CD14-positive monocyte (primary cell): ENCODE measurements around the gene PGLYRP2. TPM values are rescaled to one million over a fixed set of nuclear protein-coding genes. Genes with fewer than 3 reads are reported as not detected.
"Not testable (repeated sequence)": the region's sequence is repeated elsewhere in the genome, so short reads cannot be mapped to it uniquely, and the experiment has no call there.

ENCODE experiments used
- DNase-seq, 3 donors: peaks; one replicate each; pipeline ENCODE4 v3.0.0-alpha.2; 2011 to 2022
- H2AFZ ChIP-seq: 2 replicates; pipeline ENCODE4 v1.6.0; 2012; ENCODE audit warnings: mild to moderate bottlenecking, low read depth, low read length, inconsistent platforms; ENCODE audit not compliant: insufficient read depth, poor library complexity, severe bottlenecking
- H3K27ac ChIP-seq, 2 donors: 1 replicate in 1 of 2; 2 replicates in 1 of 2; pipeline ENCODE4 v1.5.1; 2012 to 2013; ENCODE audit warnings: low read length in 2 of 2, control low read depth in 1 of 2, inconsistent platforms in 1 of 2, low read depth in 1 of 2, mild to moderate bottlenecking in 1 of 2
- H3K27me3 ChIP-seq, 2 donors: one replicate each; pipeline versions ENCODE4 v1.6.0 to v1.6.1; 2011 to 2013; ENCODE audit warnings: low read length in 2 of 2; ENCODE audit not compliant: control insufficient read depth in 2 of 2, insufficient read depth in 2 of 2
- H3K36me3 ChIP-seq, 2 donors: replicated peaks in 1 of 2; 1 replicate in 1 of 2; 2 replicates in 1 of 2; pipeline versions ENCODE4 v1.5.1 to v1.6.1; 2012 to 2013; ENCODE audit warnings: low read length in 2 of 2, control low read depth in 1 of 2, inconsistent platforms in 1 of 2, mild to moderate bottlenecking in 1 of 2; ENCODE audit not compliant: insufficient read depth in 2 of 2, control insufficient read depth in 1 of 2
- H3K4me1 ChIP-seq, 2 donors: 1 replicate in 1 of 2; 2 replicates in 1 of 2; pipeline versions ENCODE4 v1.5.1 to v1.6.1; 2012 to 2013; ENCODE audit warnings: low read length in 2 of 2, control low read depth in 1 of 2, inconsistent platforms in 1 of 2, mild to moderate bottlenecking in 1 of 2, moderate library complexity in 1 of 2; ENCODE audit not compliant: insufficient read depth in 2 of 2, control insufficient read depth in 1 of 2
- H3K4me2 ChIP-seq: replicated peaks from 2 replicates; pipeline ENCODE3; 2012; ENCODE audit warnings: low read length, moderate library complexity, mild to moderate bottlenecking; ENCODE audit not compliant: poor library complexity, severe bottlenecking; ENCODE audit errors: extremely low read depth
- H3K4me3 ChIP-seq, 3 experiments: fragments of 200-600 bp in 1 of 3; sonication (generic) in 1 of 3; replicated peaks in 1 of 3; 1 replicate in 2 of 3; 2 replicates in 1 of 3; pipeline ENCODE4 v1.5.1; 2011 to 2013; ENCODE audit warnings: low read length in 3 of 3, mild to moderate bottlenecking in 3 of 3, control low read depth in 2 of 3, low read depth in 2 of 3, inconsistent platforms in 1 of 3, moderate library complexity in 1 of 3
- H3K79me2 ChIP-seq: 2 replicates; pipeline ENCODE4 v1.6.0; 2012; ENCODE audit warnings: mild to moderate bottlenecking, control low read depth, inconsistent platforms, low read length, moderate library complexity; ENCODE audit not compliant: insufficient read depth
- H3K9ac ChIP-seq: 2 replicates; pipeline ENCODE4 v1.6.0; 2017; ENCODE audit warnings: low read length, mild to moderate bottlenecking; ENCODE audit not compliant: insufficient read depth, poor library complexity, severe bottlenecking
- H3K9me3 ChIP-seq, 2 donors: replicated peaks in 1 of 2; 1 replicate in 1 of 2; 2 replicates in 1 of 2; pipeline versions ENCODE4 v1.5.1 to v1.6.1; 2012 to 2013; ENCODE audit warnings: low read length in 2 of 2, control low read depth in 1 of 2; ENCODE audit not compliant: control insufficient read depth in 1 of 2, insufficient read depth in 1 of 2
- H4K20me1 ChIP-seq: 2 replicates; pipeline ENCODE4 v1.6.0; 2012; ENCODE audit warnings: mild to moderate bottlenecking, low read length, control low read depth, moderate library complexity; ENCODE audit not compliant: insufficient read depth
- H3K27ac Mint-ChIP-seq, 7 donors: one replicate each; pipeline ENCODE4 v1.8.0; 2020; ENCODE audit warnings: mild to moderate bottlenecking in 7 of 7, mixed read lengths in 7 of 7, moderate library complexity in 6 of 7, inconsistent platforms in 2 of 7
- H3K27me3 Mint-ChIP-seq, 3 donors: one replicate each; pipeline ENCODE4 v1.8.0; 2021 to 2022; ENCODE audit warnings: low read depth in 3 of 3, mild to moderate bottlenecking in 3 of 3, mixed read lengths in 3 of 3, moderate library complexity in 3 of 3, inconsistent platforms in 1 of 3
- H3K36me3 Mint-ChIP-seq, 2 donors: one replicate each; pipeline ENCODE4 v1.8.0; 2020; ENCODE audit warnings: mixed read lengths in 2 of 2, inconsistent platforms in 1 of 2, mild to moderate bottlenecking in 1 of 2
- H3K4me1 Mint-ChIP-seq: one replicate; pipeline ENCODE4 v1.8.0; 2020; ENCODE audit warnings: mild to moderate bottlenecking, mixed read lengths
- H3K4me3 Mint-ChIP-seq, 2 donors: one replicate each; pipeline ENCODE4 v1.8.0; 2020; ENCODE audit warnings: mild to moderate bottlenecking in 2 of 2, mixed read lengths in 2 of 2, moderate library complexity in 1 of 2
- H3K9me3 Mint-ChIP-seq, 7 donors: one replicate each; pipeline ENCODE4 v1.8.0; 2020 to 2022; ENCODE audit warnings: mixed read lengths in 7 of 7, mild to moderate bottlenecking in 6 of 7, moderate library complexity in 6 of 7, inconsistent platforms in 2 of 7
- WGBS: methylation state at CpG from one replicate; pipeline ENCODE4 v1.1.5; 2013; ENCODE audit warnings: missing lambda C conversion rate; ENCODE audit not compliant: insufficient coverage; 5-methylcytosine and 5-hydroxymethylcytosine counted together
- intact Hi-C, 2 donors: fragments of 100-400 bp; cut with micrococcal nuclease; formaldehyde crosslinking; loops; one replicate each; pipeline versions ENCODE4 v1.15.0 to v1.15.1; 2023
- polyA plus RNA-seq, 3 donors: library from polyadenylated mRNA; depleted of rRNA in 1 of 3; unstranded in 2 of 3; stranded (reverse) in 1 of 3; fragments of 300-500 nt in 2 of 3; fragments of >200 nt in 1 of 3; fragmentation: Illumina TruSeq in 2 of 3; gene quantifications; 1 replicate in 2 of 3; 2 replicates in 1 of 3; pipeline ENCODE4 v1.2.3, GENCODE V29; 2012 to 2021
- TF ChIP-seq, protein P1 (sequence below): fragments of 200-600 bp; IDR thresholded peaks from one replicate; pipeline ENCODE4 v1.8.0; 2022; ENCODE audit warnings: antibody characterized with exemption, mild to moderate bottlenecking

The PGLYRP2 gene
- polyA plus RNA-seq, 3 donors, result 0.03 to 0.32 (median 0.15) TPM

DNA sequence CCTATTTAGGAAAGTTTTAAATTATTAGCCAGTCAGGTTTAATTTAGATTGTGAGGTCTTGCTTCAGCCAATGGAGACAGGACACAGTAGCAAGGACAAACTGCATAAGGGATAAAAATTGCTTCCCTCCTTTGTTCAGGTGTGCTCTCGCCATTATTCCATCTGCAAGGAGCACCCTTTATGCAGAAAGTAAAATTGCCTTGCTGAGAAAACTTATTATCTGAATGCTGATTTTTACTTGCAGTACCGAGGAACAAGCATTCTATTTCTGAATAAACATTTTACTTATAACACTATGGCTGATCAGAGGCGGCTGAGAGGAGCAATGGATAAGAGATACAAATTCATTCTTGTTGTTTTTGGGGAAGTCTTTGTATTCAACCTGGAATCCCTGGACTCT, 37.1 kb upstream of the PGLYRP2 start:
- H4K20me1 ChIP-seq, result no peaks in the 10 kb centered on the region
- Mint-ChIP-seq H3K36me3 (peaks cover 2 to 5% of the 10 kb centered on the region in 2 donors), H3K4me1 (peaks cover 16% of the 10 kb centered on the region), H3K9me3 (peaks cover 14 to 40% (median 34%) of the 10 kb centered on the region in 7 donors), H3K27me3 (peaks cover 0 to 12% (median 3%) of the 10 kb centered on the region in 3 donors), H3K4me3 (no peak overlapping the region), H3K27ac (peak overlapping the region in 1 of 7 donors; percentile 50)
- intact Hi-C loops, result no loop called here
- H3K4me1 ChIP-seq, result peaks cover 16 to 22% of the 10 kb centered on the region in 2 donors
- no peaks in the 10 kb centered on the region for H3K36me3 ChIP-seq
- no peak for DNase-seq
- no peak overlapping the region for H2AFZ ChIP-seq
- peak overlapping the region in 1 of 3 experiments; percentile 10 for H3K4me3 ChIP-seq
- TF ChIP-seq, protein P1, sequence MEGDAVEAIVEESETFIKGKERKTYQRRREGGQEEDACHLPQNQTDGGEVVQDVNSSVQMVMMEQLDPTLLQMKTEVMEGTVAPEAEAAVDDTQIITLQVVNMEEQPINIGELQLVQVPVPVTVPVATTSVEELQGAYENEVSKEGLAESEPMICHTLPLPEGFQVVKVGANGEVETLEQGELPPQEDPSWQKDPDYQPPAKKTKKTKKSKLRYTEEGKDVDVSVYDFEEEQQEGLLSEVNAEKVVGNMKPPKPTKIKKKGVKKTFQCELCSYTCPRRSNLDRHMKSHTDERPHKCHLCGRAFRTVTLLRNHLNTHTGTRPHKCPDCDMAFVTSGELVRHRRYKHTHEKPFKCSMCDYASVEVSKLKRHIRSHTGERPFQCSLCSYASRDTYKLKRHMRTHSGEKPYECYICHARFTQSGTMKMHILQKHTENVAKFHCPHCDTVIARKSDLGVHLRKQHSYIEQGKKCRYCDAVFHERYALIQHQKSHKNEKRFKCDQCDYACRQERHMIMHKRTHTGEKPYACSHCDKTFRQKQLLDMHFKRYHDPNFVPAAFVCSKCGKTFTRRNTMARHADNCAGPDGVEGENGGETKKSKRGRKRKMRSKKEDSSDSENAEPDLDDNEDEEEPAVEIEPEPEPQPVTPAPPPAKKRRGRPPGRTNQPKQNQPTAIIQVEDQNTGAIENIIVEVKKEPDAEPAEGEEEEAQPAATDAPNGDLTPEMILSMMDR, result no peak
- no peaks in the 10 kb centered on the region for H3K79me2 ChIP-seq
- H3K27me3 ChIP-seq, result no peaks in the 10 kb centered on the region
- H3K27ac ChIP-seq, result no peak overlapping the region
- peaks cover 23 to 29% of the 10 kb centered on the region in 2 donors for H3K9me3 ChIP-seq
- no peak overlapping the region for H3K9ac ChIP-seq
- H3K4me2 ChIP-seq, result no peak overlapping the region
- WGBS, result 100% methylated on average over 1 of the region's 3 CpGs

DNA sequence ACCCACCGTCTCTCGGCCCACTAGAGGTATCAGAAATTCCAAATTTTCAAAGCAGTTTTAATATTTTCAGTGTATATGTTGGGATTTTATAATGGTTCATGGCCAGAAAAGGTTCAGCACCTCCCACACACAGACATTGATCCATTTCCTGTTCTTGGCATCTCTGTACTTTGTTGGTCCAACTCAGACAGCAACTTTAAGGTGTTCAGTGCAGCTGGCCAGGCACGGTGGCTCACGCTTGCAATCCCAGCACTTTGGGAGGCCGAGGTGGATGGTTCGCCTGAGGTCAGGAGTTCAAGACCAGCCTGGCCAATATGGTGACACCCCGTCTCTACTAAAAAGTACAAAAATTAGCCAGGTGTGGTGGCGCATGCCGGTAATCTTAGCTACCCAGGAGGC, 35.9 kb upstream of the PGLYRP2 start:
- Mint-ChIP-seq H3K27me3 (peaks cover 3 to 15% (median 5%) of the 10 kb centered on the region in 3 donors), H3K4me3 (peak overlapping the region in 1 of 2 donors; percentile 82)
- intact Hi-C loops, result not testable (repeated sequence)

More for the DNA sequence above, 35.9 kb upstream of the PGLYRP2 start:
- H3K36me3 ChIP-seq, H3K36me3 Mint-ChIP-seq, DNase-seq, H4K20me1 ChIP-seq, H3K79me2 ChIP-seq, H3K27me3 ChIP-seq: not testable (repeated sequence)
- Histone ChIP-seq H3K27ac (peak overlapping the region; percentile 76 to 80), H2AFZ (peak overlapping the region; percentile 57), H3K4me3 (peak overlapping the region in 1 of 3 experiments; percentile 36), H3K4me1 (peaks cover 16 to 20% of the 10 kb centered on the region in 2 donors), H3K9me3 (peaks cover 23 to 29% of the 10 kb centered on the region in 2 donors), H3K9ac (peak overlapping the region; percentile 19), H3K4me2 (peak overlapping the region; percentile 61)
- Mint-ChIP-seq H3K4me1 (peaks cover 15% of the 10 kb centered on the region), H3K27ac (peak overlapping the region; percentile 88 to 94 (median 91)), H3K9me3 (peaks cover 14 to 40% (median 33%) of the 10 kb centered on the region in 7 donors)
- 97% methylated on average over 7 of the region's 9 CpGs for WGBS
